MCF 10A (cell line): Measurements from ENCODE around the gene THAP4. TPM values are rescaled to one million over a fixed set of nuclear protein-coding genes. Genes with fewer than 3 reads are reported as not detected.

Experiments used
- BruUV-seq: library from RNA; stranded (reverse); fragments of 400-500 nt; replicated peaks from 2 replicates; lab custom pipeline; 2021; lab: Mats Ljungman, UMichigan
- CTCF ChIA-PET: fragments of 300-600 bp; sonication (Branson Sonifier 250); formaldehyde crosslinking; extraction: SDS; loops from one replicate; lab custom pipeline; 2021; ENCODE audit warnings: antibody characterized with exemption, inconsistent platforms; lab: Yijun Ruan, JAX
- POLR2A ChIA-PET: fragments of 300-600, 350-650 bp; sonication (Branson Sonifier 250); formaldehyde crosslinking; extraction: SDS; loops from one replicate; lab custom pipeline; 2020; ENCODE audit warnings: antibody characterized with exemption, inconsistent platforms; lab: Yijun Ruan, JAX
- DNase-seq: peaks from one replicate; pipeline ENCODE4 v3.0.0-alpha.2; 2018; ENCODE audit not compliant: unreplicated experiment
- H3K27ac Mint-ChIP-seq: one replicate; pipeline ENCODE4 v1.8.0; 2022; ENCODE audit warnings: mild to moderate bottlenecking, low read depth, mixed read lengths; ENCODE audit not compliant: unreplicated experiment
- H3K27me3 Mint-ChIP-seq: one replicate; pipeline ENCODE4 v1.8.0; 2022; ENCODE audit warnings: mixed read lengths; ENCODE audit not compliant: insufficient read depth, unreplicated experiment
- H3K36me3 Mint-ChIP-seq: one replicate; pipeline ENCODE4 v1.8.0; 2022; ENCODE audit warnings: mild to moderate bottlenecking, moderate library complexity, mixed read lengths; ENCODE audit not compliant: insufficient read depth, unreplicated experiment
- H3K4me1 Mint-ChIP-seq: one replicate; pipeline ENCODE4 v1.8.0; 2022; ENCODE audit warnings: mixed read lengths; ENCODE audit not compliant: insufficient read depth, unreplicated experiment
- H3K4me3 Mint-ChIP-seq: one replicate; pipeline ENCODE4 v1.8.0; 2022; ENCODE audit warnings: mild to moderate bottlenecking, moderate library complexity, mixed read lengths; ENCODE audit not compliant: unreplicated experiment
- H3K9me3 Mint-ChIP-seq: one replicate; pipeline ENCODE4 v1.8.0; 2022; ENCODE audit warnings: mixed read lengths; ENCODE audit not compliant: unreplicated experiment
- CTCF ChIP-seq: fragments of 200-600 bp; IDR thresholded peaks from one replicate; pipeline ENCODE4 v1.8.0; 2022; ENCODE audit warnings: antibody characterized with exemption, mild to moderate bottlenecking; ENCODE audit not compliant: unreplicated experiment
- intact Hi-C: fragments of 100-400 bp; cut with micrococcal nuclease; formaldehyde crosslinking; loops from 2 replicates; pipeline ENCODE4 v1.14.1; 2022
- total RNA-seq: library from RNA; stranded (reverse); gene quantifications from 2 replicates; pipeline ENCODE4 v1.2.3, GENCODE V29; 2022

Gene THAP4
- total RNA-seq, 1 experiment from 2014 or later, result 91.8 TPM

GRCh38 chr2:241640165-241640795 is 3.3 kb upstream of the THAP4 start:
- POLR2A ChIA-PET, result interaction anchor here (0.7 kb wide), 1 partner anchor 46 kb away, joined by 3 read pairs; the partner anchor contains the start of gene DTYMK
- no peak for TF ChIP-seq CTCF
- no peaks in the 10 kb centered on the region for H3K9me3 Mint-ChIP-seq
- H3K4me3 Mint-ChIP-seq, result no peak overlapping the region
- BruUV-seq, result no TSS peak
- peaks cover 34% of the 10 kb centered on the region for H3K4me1 Mint-ChIP-seq
- CTCF ChIA-PET, result no interaction called here
- intact Hi-C loops, result no loop called here
- no peak overlapping the region for H3K27ac Mint-ChIP-seq
- no peaks in the 10 kb centered on the region for H3K27me3 Mint-ChIP-seq
- DNase-seq, result no peak
- peaks cover 7% of the 10 kb centered on the region for H3K36me3 Mint-ChIP-seq

GRCh38 chr2:241639385-241639784 is 2.4 kb upstream of the THAP4 start:
- BruUV-seq, result no TSS peak
- H3K27me3 Mint-ChIP-seq, result no peaks in the 10 kb centered on the region
- no peak for DNase-seq
- peaks cover 6% of the 10 kb centered on the region for H3K36me3 Mint-ChIP-seq
- CTCF ChIA-PET, result no interaction called here
- H3K27ac Mint-ChIP-seq, result no peak overlapping the region
- POLR2A ChIA-PET, result interaction anchor here (2.8 kb wide), 1 partner anchor 62 kb away, joined by 13 read pairs; the partner anchor contains the start of gene ING5
- H3K9me3 Mint-ChIP-seq, result no peaks in the 10 kb centered on the region
- no peak for TF ChIP-seq CTCF
- intact Hi-C loops, result loop anchor here (10.0 kb wide), 1 partner anchor 285 kb away; the partner anchor contains the start of gene FARP2
- peaks cover 37% of the 10 kb centered on the region for H3K4me1 Mint-ChIP-seq
- H3K4me3 Mint-ChIP-seq, result peak overlapping the region; percentile 90

- Mint-ChIP-seq H3K4me3 (peak overlapping the region; percentile 90), H3K9me3 (no peaks in the 10 kb centered on the region), H3K27me3 (no peaks in the 10 kb centered on the region), H3K4me1 (peaks cover 37% of the 10 kb centered on the region), H3K27ac (no peak overlapping the region), H3K36me3 (peaks cover 6% of the 10 kb centered on the region)
- no TSS peak for BruUV-seq
- CTCF ChIA-PET, result no interaction called here
- DNase-seq, result no peak
- POLR2A ChIA-PET, result interaction anchor here (1.3 to 2.8 kb wide), 3 partner anchors 49 to 131 kb away, joined by 7 to 26 read pairs (median 13); partner anchors contain the start of genes DTYMK, ING5 and STK25
- TF ChIP-seq CTCF, result no peak
- intact Hi-C loops, result loop anchor here (10.0 kb wide), 1 partner anchor 284 kb away; the partner anchor contains the start of gene FARP2
Measured at GRCh38 chr2:241638940-241639339, 2.0 kb upstream of the THAP4 start.
